T-helper 9 cell (primary cell): ENCODE measurements around the gene NFIL3.
"Not testable (repeated sequence)": the region's sequence is repeated elsewhere in the genome, so short reads cannot be mapped to it uniquely, and the experiment has no call there.

Experiments
- DNase-seq: peaks from one replicate; pipeline ENCODE4 v3.0.0-alpha.2; 2020

NFIL3 gene

GRCh38 chr9:91393826-91394225, 29.8 kb downstream of the NFIL3 start:
- no peak for DNase-seq

DNA sequence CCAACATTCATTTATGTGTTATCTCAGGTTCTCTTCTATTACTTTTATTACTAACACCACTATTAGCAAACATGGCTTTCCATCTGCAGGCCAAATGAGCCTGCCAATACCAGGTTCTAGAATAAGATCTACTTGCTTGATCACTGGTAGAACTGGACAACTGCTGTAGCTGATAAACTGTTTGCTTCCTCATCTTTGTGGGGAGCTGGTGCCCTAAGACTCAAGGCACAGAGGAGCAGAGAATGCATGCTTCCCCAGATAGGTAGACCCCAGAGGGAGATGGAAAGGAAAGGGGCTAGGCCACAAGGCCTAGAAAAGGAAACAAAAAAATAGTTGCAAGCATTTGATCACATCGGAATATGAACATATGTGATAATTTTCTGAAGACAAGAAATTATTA, 31.2 kb downstream of the NFIL3 start:
- DNase-seq = no peak

GRCh38 chr9:91391818-91392217, 31.8 kb downstream of the NFIL3 start:
- DNase-seq = no peak

DNA sequence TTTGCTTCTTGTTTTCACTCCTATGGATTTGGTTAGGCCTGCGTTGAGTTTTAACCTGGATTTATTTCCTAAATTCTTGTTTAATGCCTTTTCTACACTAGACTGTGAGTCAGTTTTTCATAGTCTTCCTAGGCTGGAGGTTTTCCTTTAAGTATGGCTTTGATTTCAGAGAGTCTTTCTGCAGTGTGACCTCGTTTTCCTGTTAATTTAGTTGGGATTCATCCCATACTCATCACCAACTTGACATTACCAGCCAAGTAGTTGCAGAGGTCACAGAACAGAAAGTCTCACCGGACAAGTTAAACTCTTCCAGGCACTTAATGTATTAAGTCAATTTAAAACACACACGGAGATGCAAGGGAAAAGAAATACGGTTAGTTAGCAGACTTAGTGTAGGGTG, 32.2 kb downstream of the NFIL3 start:
- DNase-seq = no peak

GRCh38 chr9:91389686-91390085, 33.9 kb downstream of the NFIL3 start:
- not testable (repeated sequence) for DNase-seq

- no peak for DNase-seq
Measured at GRCh38 chr9:91386765-91387164, 36.9 kb downstream of the NFIL3 start.

GRCh38 chr9:91384954-91385353, 38.7 kb downstream of the NFIL3 start:
- DNase-seq = no peak

- no peak for DNase-seq
Measured at GRCh38 chr9:91383577-91383976, 40.1 kb downstream of the NFIL3 start.

GRCh38 chr9:91382298-91382697, 41.3 kb downstream of the NFIL3 start:
- DNase-seq = no peak

GRCh38 chr9:91379426-91379825, 44.2 kb downstream of the NFIL3 start:
- DNase-seq = no peak

DNA sequence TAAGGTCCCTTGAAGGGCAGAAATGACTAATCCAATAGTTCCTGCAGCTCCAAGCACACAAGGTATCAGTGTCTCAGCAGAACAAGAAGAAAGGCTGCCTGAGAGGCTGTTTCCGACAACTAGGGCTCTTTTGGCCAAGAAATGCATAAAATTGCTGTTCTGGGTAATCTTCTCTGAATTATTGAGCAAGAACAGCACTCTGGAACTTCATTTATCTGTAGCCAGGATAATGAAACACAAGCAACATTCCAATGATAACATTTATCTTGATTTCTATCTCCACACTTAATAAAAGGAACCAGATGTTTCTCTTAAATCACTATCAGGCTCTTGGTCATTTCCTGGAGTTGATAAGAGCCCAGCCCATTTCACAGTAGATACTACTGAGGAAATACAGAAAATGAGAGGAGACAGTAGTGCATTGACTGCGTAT, 44.9 kb downstream of the NFIL3 start:
- DNase-seq = no peak

DNA sequence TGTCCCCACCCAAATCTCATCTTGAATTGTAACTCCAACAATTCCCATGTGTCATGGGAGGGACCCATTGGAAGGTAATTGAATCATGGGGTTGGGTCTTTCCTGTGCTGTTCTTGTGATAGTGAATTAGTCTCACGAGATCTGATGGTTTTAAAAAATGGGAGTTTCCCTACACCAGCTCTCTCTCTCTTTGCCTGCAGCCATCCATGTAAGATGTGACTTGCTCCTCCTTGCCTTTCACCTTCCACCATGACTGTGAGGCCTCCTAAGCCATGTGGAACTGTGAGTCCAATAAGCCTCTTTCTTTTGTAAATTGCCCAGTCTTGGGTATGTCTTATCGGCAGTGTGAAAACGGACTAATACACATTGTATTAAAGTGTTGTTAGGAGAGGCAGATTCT, 45.6 kb downstream of the NFIL3 start:
- not testable (repeated sequence) for DNase-seq

DNA sequence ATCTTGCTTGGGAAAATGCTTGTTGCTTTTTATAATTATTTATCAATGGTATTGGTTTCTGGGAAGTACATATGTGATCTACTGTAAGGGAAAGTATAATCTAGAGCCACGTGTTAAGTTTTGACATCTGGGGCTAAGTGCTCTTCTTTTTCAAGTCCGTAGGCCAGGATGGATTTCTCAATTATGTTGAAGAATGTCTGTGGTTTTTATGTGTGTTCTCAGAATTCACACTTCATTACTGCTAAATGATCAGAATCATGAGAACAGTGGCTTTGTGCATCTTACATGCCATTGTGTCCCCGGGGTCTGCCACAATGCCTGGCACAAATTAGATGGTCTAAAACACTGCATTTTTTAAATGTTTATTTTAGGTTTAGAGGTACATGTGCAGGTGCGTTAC, 47.4 kb downstream of the NFIL3 start:
- DNase-seq = no peak

- no peak for DNase-seq
Measured at GRCh38 chr9:91374939-91375338, 48.7 kb downstream of the NFIL3 start.

GRCh38 chr9:91371894-91372293, 51.7 kb downstream of the NFIL3 start:
- DNase-seq = no peak

DNA sequence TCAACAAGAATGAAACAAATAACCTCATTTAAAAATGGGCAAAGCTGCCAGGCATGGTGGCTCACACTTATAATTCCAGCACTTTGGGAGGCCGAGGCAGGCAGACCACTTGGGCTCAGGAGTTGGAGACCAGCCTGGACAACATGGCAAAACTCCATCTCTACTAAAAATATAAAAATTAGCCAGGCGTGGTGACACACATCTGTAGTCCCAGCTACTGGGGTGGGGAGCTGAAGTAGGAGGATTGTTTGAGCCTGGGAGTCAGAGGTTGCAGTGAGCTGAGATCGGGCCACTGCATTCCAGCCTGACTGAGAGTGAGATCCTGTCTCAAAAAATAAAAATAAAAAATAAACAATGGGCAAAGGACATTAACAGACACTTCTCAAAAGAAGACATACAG, 53.6 kb downstream of the NFIL3 start:
- not testable (repeated sequence) for DNase-seq

DNA sequence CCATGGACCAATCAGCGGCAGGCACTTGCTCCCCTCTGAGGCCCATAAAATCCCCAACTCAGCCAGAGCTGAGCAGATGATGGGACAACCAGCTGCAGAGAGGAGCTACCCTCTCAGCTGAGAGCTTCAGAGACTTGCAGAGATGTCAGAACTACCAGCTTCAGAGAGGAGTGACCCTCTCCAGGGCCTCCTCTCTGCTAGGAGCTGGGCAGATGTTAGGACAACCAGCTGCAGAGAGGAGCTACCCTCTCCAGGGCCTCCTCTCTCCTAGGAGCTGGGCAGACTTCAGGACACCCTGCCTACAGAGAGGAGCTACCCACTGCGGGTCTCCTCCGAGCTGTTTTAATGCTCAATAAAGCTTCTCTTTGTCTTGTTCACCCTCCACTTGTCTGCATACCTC, 58.9 kb downstream of the NFIL3 start:
- no peak for DNase-seq

GRCh38 chr9:91364005-91364404, 59.6 kb downstream of the NFIL3 start:
- DNase-seq = no peak

DNA sequence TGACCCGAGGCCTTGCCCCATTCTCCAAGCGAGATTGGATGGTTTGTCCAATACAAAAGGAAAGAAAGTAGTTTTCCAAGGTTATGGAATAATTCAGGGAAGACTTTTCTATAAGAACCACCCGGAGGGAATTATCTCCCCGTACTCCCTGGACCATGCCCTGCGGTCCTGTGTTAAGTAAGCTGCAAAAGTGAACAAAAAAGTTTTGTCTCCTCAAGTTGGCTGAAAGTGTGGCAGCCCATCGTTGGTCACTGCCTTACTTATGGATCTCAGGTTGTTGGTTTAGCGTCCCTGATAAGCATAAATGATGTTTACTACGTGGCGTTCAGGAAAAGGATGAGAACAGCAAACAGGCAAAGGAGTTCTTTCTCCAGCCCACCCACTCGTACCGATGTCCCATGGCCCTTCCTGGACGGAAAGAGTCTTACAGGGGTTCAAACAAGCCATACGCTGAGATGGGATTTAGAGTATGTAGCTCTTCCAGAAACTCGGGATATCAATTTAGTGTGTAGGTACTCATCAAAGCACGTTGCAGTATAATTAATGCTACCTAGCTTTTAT, 61.5 kb downstream of the NFIL3 start:
- DNase-seq = no peak

DNA sequence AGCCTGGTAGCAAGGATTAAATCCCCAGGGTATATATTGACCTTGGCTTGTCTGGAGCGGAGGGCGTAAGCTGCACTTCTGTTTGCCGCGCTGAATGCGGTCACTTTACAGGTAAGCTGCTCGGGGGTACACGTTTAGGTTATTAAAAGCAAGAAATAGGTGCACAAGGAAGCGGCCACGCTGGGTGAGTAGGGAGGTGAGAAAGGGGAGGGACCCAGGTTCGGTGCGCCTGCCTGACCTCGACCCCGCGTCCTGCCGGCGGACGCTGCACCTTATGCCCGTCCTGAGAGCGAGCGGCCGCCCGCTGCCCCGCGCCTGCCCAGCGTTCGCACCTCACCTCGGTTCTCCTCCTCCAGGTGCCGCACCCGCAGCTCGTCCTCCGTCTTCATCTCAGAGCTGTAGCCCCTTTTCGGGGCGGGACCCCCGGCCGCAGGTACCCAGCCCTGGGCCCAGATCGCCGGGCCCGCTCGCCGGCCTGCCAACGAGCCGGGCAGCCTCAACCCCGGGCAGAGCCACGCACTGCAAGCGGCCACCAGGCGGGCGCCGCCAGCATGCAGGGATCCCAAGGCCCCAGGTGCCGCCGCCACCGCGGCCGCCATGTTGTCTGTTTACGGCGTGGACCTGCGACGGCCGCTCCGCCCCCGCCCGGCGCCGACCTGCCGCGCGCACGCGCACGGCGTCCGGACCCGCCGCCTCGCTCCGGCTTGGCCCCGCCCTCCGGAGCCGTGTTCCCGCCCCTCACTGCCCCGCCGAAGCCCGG, 62.2 kb downstream of the NFIL3 start, which contains the start of gene AUH:
AUH (minus strand) TSS at position 628 of the 760 bp plus-strand sequence; CDS start at position 599, 29 bp downstream.
- peak; percentile 77 for DNase-seq

GRCh38 chr9:91360551-91361290, 62.9 kb downstream of the NFIL3 start:
- no peak for DNase-seq

- DNase-seq = no peak
Measured at GRCh38 chr9:91359734-91360470, 63.7 kb downstream of the NFIL3 start.

GRCh38 chr9:91359083-91359482, 64.5 kb downstream of the NFIL3 start:
- DNase-seq = no peak
